Gastroesophageal sphincter (tissue), 3 donors: ENCODE results near the gene TFAM.

Experiments
- CTCF ChIP-seq, 4 experiments: fragments of 200-600 bp in 2 of 4; fragments of 450-650 bp in 2 of 4; sonication (generic) in 1 of 4; IDR thresholded peaks; one replicate each; pipeline ENCODE4 v1.5.1; 2017 to 2019; ENCODE audit warnings: antibody characterized with exemption in 4 of 4, mild to moderate bottlenecking in 2 of 4, moderate library complexity in 2 of 4
- POLR2A ChIP-seq, 2 donors: fragments of 450-650 bp; IDR thresholded peaks; one replicate each; pipeline ENCODE4 v1.6.1; 2017; ENCODE audit warnings: antibody characterized with exemption in 2 of 2, mild to moderate bottlenecking in 2 of 2, moderate library complexity in 1 of 2
- POLR2AphosphoS5 ChIP-seq: sonication (generic); formaldehyde crosslinking; IDR thresholded peaks from one replicate; pipeline ENCODE4 v1.6.1; 2017; ENCODE audit warnings: antibody characterized with exemption

GRCh38 chr10:58341422-58341821 lies 43.8 kb upstream of the TFAM start:
- TF ChIP-seq POLR2A (IDR thresholded peaks at IDR 0.05) = no peak
- no peak for TF ChIP-seq CTCF (IDR thresholded peaks at IDR 0.05)
- TF ChIP-seq POLR2AphosphoS5 = no peak
